H1 (cell line): ENCODE measurements around the gene PRPF39.

Experiments
- BACH1 ChIP-seq: IDR thresholded peaks from 2 replicates; pipeline ENCODE4 v1.6.1; 2012; ENCODE audit warnings: low read length, improper control_type of control experiment
- EGR1 ChIP-seq: IDR thresholded peaks from 2 replicates; pipeline ENCODE4 v1.6.1; 2011; ENCODE audit warnings: low read depth, low read length, borderline replicate concordance
- POLR2AphosphoS5 ChIP-seq: IDR thresholded peaks from 2 replicates; pipeline ENCODE4 v1.6.1; 2011; ENCODE audit warnings: low read depth, low read length
- RNF2 ChIP-seq: fragments of 200-900, 300-1000 bp; sonication (generic); IDR thresholded peaks from 2 replicates; pipeline ENCODE4 v1.7.1; 2016; ENCODE audit warnings: borderline replicate concordance, low read depth, mild to moderate bottlenecking, antibody characterized with exemption, low read length; ENCODE audit not compliant: poor library complexity, severe bottlenecking; ENCODE audit errors: missing control alignments
- RXRA ChIP-seq: IDR thresholded peaks from 2 replicates; pipeline ENCODE4 v1.6.1; 2011; ENCODE audit warnings: low read depth, mild to moderate bottlenecking, low read length, moderate library complexity; ENCODE audit not compliant: insufficient read depth
- SUZ12 ChIP-seq: fragments of 200-600 bp; sonication (generic); IDR thresholded peaks from 2 replicates; pipeline ENCODE4 v1.6.1; 2012; ENCODE audit warnings: mild to moderate bottlenecking, inconsistent platforms, low read length, moderate library complexity, mixed read lengths
- TCF12 ChIP-seq: IDR thresholded peaks from 2 replicates; pipeline ENCODE4 v1.6.1; 2011; ENCODE audit warnings: low read depth, mild to moderate bottlenecking, low read length
- TF ChIP-seq, protein P1 (sequence below), 3 experiments: IDR thresholded peaks; 1 replicate in 2 of 3; 2 replicates in 1 of 3; pipeline versions ENCODE4 v1.5.1 to v1.6.1; 2011; ENCODE audit warnings: low read length in 3 of 3, mild to moderate bottlenecking in 3 of 3, inconsistent platforms in 2 of 3, low read depth in 1 of 3, moderate library complexity in 1 of 3; ENCODE audit not compliant: insufficient read depth in 1 of 3; ENCODE audit errors: control extremely low read depth in 1 of 3
- TF ChIP-seq, protein P2 (sequence below): IDR thresholded peaks from 2 replicates; pipeline ENCODE4 v1.6.1; 2012; ENCODE audit warnings: low read length, inconsistent platforms

DNA sequence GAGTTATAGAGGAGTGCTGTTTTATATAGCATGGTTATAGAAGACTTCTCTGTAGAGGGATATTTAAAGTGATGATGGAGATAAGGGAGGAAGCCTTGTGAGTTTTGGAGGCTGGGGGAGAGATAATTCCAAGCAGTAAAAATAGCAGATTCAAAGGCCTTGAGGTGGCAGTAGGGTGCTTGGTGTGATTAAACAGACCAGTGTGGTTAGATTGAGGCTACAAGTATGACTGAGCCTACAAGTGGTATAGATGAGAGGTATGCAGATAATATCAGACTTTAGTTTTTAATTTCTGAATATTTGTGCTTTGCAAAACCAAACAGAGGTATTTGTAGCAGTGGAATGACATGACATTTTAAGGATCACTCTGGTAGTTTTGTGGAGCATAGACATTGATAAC, 72.2 kb downstream of the PRPF39 start:
- TF ChIP-seq EGR1 (no peak), POLR2AphosphoS5 (no peak), RNF2 (no peak), RXRA (no peak), SUZ12 (no peak), BACH1 (no peak), TCF12 (no peak)
- TF ChIP-seq, protein P1, sequence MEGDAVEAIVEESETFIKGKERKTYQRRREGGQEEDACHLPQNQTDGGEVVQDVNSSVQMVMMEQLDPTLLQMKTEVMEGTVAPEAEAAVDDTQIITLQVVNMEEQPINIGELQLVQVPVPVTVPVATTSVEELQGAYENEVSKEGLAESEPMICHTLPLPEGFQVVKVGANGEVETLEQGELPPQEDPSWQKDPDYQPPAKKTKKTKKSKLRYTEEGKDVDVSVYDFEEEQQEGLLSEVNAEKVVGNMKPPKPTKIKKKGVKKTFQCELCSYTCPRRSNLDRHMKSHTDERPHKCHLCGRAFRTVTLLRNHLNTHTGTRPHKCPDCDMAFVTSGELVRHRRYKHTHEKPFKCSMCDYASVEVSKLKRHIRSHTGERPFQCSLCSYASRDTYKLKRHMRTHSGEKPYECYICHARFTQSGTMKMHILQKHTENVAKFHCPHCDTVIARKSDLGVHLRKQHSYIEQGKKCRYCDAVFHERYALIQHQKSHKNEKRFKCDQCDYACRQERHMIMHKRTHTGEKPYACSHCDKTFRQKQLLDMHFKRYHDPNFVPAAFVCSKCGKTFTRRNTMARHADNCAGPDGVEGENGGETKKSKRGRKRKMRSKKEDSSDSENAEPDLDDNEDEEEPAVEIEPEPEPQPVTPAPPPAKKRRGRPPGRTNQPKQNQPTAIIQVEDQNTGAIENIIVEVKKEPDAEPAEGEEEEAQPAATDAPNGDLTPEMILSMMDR (IDR thresholded peaks at IDR 0.05; ENCODE audit: control extremely low read depth in 1 of 3, insufficient read depth in 1 of 3, low read depth in 1 of 3, low read length in 3 of 3) = no peak
- TF ChIP-seq, protein P2, sequence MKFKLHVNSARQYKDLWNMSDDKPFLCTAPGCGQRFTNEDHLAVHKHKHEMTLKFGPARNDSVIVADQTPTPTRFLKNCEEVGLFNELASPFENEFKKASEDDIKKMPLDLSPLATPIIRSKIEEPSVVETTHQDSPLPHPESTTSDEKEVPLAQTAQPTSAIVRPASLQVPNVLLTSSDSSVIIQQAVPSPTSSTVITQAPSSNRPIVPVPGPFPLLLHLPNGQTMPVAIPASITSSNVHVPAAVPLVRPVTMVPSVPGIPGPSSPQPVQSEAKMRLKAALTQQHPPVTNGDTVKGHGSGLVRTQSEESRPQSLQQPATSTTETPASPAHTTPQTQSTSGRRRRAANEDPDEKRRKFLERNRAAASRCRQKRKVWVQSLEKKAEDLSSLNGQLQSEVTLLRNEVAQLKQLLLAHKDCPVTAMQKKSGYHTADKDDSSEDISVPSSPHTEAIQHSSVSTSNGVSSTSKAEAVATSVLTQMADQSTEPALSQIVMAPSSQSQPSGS = no peak
